ENCODE data around the gene MCM3AP. TPM values are rescaled to one million over a fixed set of nuclear protein-coding genes. Genes with fewer than 3 reads are reported as not detected.
A peak's percentile ranks its signal among the peaks of the same experiment; 100 is the strongest.

MCM3AP gene
- total RNA-seq, 1 donor from 2014 or later = 69.9 TPM

- DNase-seq (ENCODE audit: low spot score) = peak; percentile 51
- intact Hi-C loops (cut with DNase I) = no loop called here
These were observed 88.7 kb downstream of the MCM3AP start for GRCh38 chr21:46196733-46197132.

GRCh38 chr21:46195595-46196195, 89.7 kb downstream of the MCM3AP start:
- intact Hi-C loops (cut with DNase I) = no loop called here
- peak; percentile 64 for DNase-seq (ENCODE audit: low spot score)

GRCh38 chr21:46194374-46195334, 90.8 kb downstream of the MCM3AP start:
- intact Hi-C loops (cut with DNase I) = no loop called here
- peak; percentile 64 for DNase-seq (ENCODE audit: low spot score)

- intact Hi-C loops (cut with DNase I) = no loop called here
- DNase-seq (ENCODE audit: low spot score) = peak; percentile 44
These were observed 91.5 kb downstream of the MCM3AP start for GRCh38 chr21:46193829-46194373.

- intact Hi-C loops (cut with DNase I) = no loop called here
- peak; percentile 31 for DNase-seq (ENCODE audit: low spot score)
These were observed 93.5 kb downstream of the MCM3AP start for GRCh38 chr21:46191686-46192575.

- intact Hi-C loops (cut with DNase I) = no loop called here
- DNase-seq (ENCODE audit: low spot score) = no peak
These were observed 94.1 kb downstream of the MCM3AP start for GRCh38 chr21:46191257-46191685.

- intact Hi-C loops (cut with DNase I) = no loop called here
- DNase-seq (ENCODE audit: low spot score) = peak; percentile 73
These were observed 94.8 kb downstream of the MCM3AP start for GRCh38 chr21:46190491-46191131.

GRCh38 chr21:46189959-46190490, 95.4 kb downstream of the MCM3AP start:
- intact Hi-C loops (cut with DNase I) = loop anchor here (2.0 kb wide), 1 partner anchor 39 kb away; the partner anchor contains the start of gene LSS
- peak; percentile 71 for DNase-seq (ENCODE audit: low spot score)

GRCh38 chr21:46189213-46189958, 96.0 kb downstream of the MCM3AP start:
- intact Hi-C loops (cut with DNase I) = loop anchor here (2.0 kb wide), 1 partner anchor 39 kb away; the partner anchor contains the start of gene LSS
- peak; percentile 70 for DNase-seq (ENCODE audit: low spot score)

GRCh38 chr21:46188226-46189212, 96.9 kb downstream of the MCM3AP start:
- DNase-seq (ENCODE audit: low spot score) = peak; percentile 85

GRCh38 chr21:46187814-46188213, 97.6 kb downstream of the MCM3AP start:
- intact Hi-C loops (cut with DNase I) = loop anchor here (2.0 kb wide), 1 partner anchor 41 kb away; the partner anchor contains the start of gene LSS
- DNase-seq (ENCODE audit: low spot score) = no peak

More at GRCh38 chr21:46188226-46189212, 96.9 kb downstream of the MCM3AP start:
- intact Hi-C loops (cut with DNase I) = loop anchor here (2.0 kb wide), 1 partner anchor 40 kb away; the partner anchor contains the start of gene LSS

- intact Hi-C loops (cut with DNase I) = no loop called here
- DNase-seq (ENCODE audit: low spot score) = peak; percentile 17
These were observed 98.2 kb downstream of the MCM3AP start for GRCh38 chr21:46187261-46187660.

GRCh38 chr21:46185716-46186115, 99.7 kb downstream of the MCM3AP start:
- intact Hi-C loops (cut with DNase I) = no loop called here
- peak; percentile 61 for DNase-seq (ENCODE audit: low spot score)
